HFFc6 (cell line): ENCODE results near the gene ADGRL4. TPM values are rescaled to one million over a fixed set of nuclear protein-coding genes. Genes with fewer than 3 reads are reported as not detected.
A peak's percentile ranks its signal among the peaks of the same experiment; 100 is the strongest.

ENCODE experiments used
- DNase-seq: peaks from one replicate; pipeline ENCODE4 v3.0.0-alpha.2; 2018
- H3K27ac Mint-ChIP-seq: 2 replicates; pipeline ENCODE4 v1.8.0; 2020; ENCODE audit warnings: mild to moderate bottlenecking, mixed read lengths
- H3K27me3 Mint-ChIP-seq: 2 replicates; pipeline ENCODE4 v1.8.0; 2021; ENCODE audit warnings: mild to moderate bottlenecking, moderate library complexity, mixed read lengths; ENCODE audit not compliant: insufficient read depth
- H3K36me3 Mint-ChIP-seq: 2 replicates; pipeline ENCODE4 v1.8.0; 2021; ENCODE audit warnings: low read depth, mixed read lengths
- H3K4me1 Mint-ChIP-seq: 2 replicates; pipeline ENCODE4 v1.8.0; 2020; ENCODE audit warnings: low read depth, mixed read lengths
- H3K4me3 Mint-ChIP-seq: 2 replicates; pipeline ENCODE4 v1.8.0; 2020; ENCODE audit warnings: mild to moderate bottlenecking, moderate library complexity, mixed read lengths
- H3K9me3 Mint-ChIP-seq: 2 replicates; pipeline ENCODE4 v1.8.0; 2020; ENCODE audit warnings: mild to moderate bottlenecking, mixed read lengths
- total RNA-seq, 6 experiments: library from RNA; stranded (reverse); fragmentation: NEBNext Ultra II Directional; extraction: Animal tissue kit (Norgen Biotek cat#: 25700); gene quantifications; 2 replicates in 1 of 6; 3 replicates in 5 of 6; pipeline ENCODE4 v1.2.3, GENCODE V29; 2021
- TF ChIP-seq, protein P1 (sequence below): fragments of 200-600 bp; sonication (generic); IDR thresholded peaks from 2 replicates; pipeline ENCODE4 v1.5.0; 2021; ENCODE audit warnings: antibody characterized with exemption, mild to moderate bottlenecking

Gene ADGRL4
- total RNA-seq, 6 experiments from 2014 or later = 11.8 to 24.7 (median 16.1) TPM

DNA sequence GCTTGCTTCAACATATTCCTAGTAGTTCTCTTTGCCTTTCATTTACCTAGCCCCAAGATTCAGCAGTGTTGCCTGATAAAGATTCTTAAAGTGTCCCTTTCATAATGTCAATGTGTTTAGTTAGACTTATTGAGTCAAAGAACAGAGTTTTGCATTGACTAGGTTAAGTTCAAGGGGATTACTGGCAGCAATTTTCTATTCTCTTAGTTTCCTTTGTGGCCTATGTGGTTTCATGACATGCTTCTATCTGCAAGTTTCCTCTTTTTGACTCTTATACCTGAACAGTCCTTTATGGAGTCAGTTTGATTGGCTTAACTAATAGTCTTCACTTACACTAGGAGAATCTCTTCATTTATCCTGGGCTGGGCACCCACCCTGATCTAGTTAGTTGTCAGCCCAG lies 151.3 kb downstream of the ADGRL4 start:
- Mint-ChIP-seq H3K27ac (no peak overlapping the region), H3K9me3 (peaks cover 4% of the 10 kb centered on the region; the same call in 1 of the 2 replicates), H3K4me1 (no peaks in the 10 kb centered on the region), H3K36me3 (no peaks in the 10 kb centered on the region), H3K27me3 (no peaks in the 10 kb centered on the region; the same call in 1 of the 2 replicates), H3K4me3 (no peak overlapping the region)
- DNase-seq = no peak
- TF ChIP-seq, protein P1, sequence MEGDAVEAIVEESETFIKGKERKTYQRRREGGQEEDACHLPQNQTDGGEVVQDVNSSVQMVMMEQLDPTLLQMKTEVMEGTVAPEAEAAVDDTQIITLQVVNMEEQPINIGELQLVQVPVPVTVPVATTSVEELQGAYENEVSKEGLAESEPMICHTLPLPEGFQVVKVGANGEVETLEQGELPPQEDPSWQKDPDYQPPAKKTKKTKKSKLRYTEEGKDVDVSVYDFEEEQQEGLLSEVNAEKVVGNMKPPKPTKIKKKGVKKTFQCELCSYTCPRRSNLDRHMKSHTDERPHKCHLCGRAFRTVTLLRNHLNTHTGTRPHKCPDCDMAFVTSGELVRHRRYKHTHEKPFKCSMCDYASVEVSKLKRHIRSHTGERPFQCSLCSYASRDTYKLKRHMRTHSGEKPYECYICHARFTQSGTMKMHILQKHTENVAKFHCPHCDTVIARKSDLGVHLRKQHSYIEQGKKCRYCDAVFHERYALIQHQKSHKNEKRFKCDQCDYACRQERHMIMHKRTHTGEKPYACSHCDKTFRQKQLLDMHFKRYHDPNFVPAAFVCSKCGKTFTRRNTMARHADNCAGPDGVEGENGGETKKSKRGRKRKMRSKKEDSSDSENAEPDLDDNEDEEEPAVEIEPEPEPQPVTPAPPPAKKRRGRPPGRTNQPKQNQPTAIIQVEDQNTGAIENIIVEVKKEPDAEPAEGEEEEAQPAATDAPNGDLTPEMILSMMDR = no peak

GRCh38 chr1:78854556-78854955 lies 152.0 kb downstream of the ADGRL4 start:
- no peak for DNase-seq

DNA sequence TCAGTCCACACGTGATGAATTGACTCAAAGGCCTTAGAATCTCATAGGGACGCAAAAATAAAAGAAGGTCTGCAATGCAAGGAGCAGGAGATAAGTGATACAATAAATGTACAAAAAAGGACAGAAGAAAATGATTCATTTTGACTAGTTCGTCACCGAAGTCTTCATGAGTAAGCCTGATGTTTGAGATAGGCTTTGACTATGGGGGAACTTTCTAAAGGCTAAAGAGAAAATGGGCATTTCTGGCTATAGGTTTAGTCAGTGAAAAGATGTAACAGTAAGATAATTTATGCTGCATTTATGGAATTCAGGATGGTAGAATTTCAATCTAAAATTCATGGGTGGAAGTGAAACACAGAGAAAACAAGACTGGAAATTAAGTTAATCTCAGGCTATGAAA lies 163.0 kb downstream of the ADGRL4 start:
- TF ChIP-seq, protein P1 = no peak
- no peaks in the 10 kb centered on the region; the same call in 1 of the 2 replicates for H3K36me3 Mint-ChIP-seq
- H3K27ac Mint-ChIP-seq = peak overlapping the region; percentile 71
- H3K27me3 Mint-ChIP-seq = no peaks in the 10 kb centered on the region
- H3K4me3 Mint-ChIP-seq = peak overlapping the region; percentile 77
- H3K4me1 Mint-ChIP-seq = peaks cover 58% of the 10 kb centered on the region
- H3K9me3 Mint-ChIP-seq = peaks cover 4% of the 10 kb centered on the region; the same call in 1 of the 2 replicates
- DNase-seq = peak; percentile 57

More at GRCh38 chr1:78854556-78854955, 152.0 kb downstream of the ADGRL4 start:
- TF ChIP-seq, protein P1 = no peak
- H3K9me3 Mint-ChIP-seq = peaks cover 4% of the 10 kb centered on the region; the same call in 1 of the 2 replicates
- H3K4me1 Mint-ChIP-seq = no peaks in the 10 kb centered on the region
- H3K27ac Mint-ChIP-seq = no peak overlapping the region
- no peaks in the 10 kb centered on the region for H3K36me3 Mint-ChIP-seq
- no peaks in the 10 kb centered on the region; the same call in 1 of the 2 replicates for H3K27me3 Mint-ChIP-seq
- no peak overlapping the region for H3K4me3 Mint-ChIP-seq

DNA sequence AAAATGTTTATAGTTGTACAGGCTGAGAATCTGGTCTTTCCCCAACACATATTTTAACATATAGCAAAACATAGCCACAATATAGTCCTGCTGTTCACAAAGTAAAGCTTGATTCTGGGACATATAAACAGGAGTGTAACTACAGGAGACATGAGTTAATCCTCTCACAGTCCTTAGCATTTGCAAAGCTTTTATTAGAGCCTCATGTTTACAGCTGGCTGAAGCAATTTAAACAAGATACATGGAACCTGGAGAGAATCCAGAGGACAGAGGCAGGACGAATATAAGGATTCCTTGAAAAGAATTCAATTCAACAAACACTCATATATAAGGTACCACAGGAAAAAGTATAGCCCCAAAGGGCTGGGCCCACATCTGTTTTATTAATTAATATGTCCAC lies 163.4 kb downstream of the ADGRL4 start:
- DNase-seq = peak; percentile 7
- Mint-ChIP-seq H3K9me3 (peaks cover 4% of the 10 kb centered on the region; the same call in 1 of the 2 replicates), H3K36me3 (no peaks in the 10 kb centered on the region; the same call in 1 of the 2 replicates), H3K4me3 (peak overlapping the region; percentile 77), H3K27me3 (no peaks in the 10 kb centered on the region), H3K27ac (peak overlapping the region; percentile 71), H3K4me1 (peaks cover 58% of the 10 kb centered on the region)
- TF ChIP-seq, protein P1 = no peak

DNA sequence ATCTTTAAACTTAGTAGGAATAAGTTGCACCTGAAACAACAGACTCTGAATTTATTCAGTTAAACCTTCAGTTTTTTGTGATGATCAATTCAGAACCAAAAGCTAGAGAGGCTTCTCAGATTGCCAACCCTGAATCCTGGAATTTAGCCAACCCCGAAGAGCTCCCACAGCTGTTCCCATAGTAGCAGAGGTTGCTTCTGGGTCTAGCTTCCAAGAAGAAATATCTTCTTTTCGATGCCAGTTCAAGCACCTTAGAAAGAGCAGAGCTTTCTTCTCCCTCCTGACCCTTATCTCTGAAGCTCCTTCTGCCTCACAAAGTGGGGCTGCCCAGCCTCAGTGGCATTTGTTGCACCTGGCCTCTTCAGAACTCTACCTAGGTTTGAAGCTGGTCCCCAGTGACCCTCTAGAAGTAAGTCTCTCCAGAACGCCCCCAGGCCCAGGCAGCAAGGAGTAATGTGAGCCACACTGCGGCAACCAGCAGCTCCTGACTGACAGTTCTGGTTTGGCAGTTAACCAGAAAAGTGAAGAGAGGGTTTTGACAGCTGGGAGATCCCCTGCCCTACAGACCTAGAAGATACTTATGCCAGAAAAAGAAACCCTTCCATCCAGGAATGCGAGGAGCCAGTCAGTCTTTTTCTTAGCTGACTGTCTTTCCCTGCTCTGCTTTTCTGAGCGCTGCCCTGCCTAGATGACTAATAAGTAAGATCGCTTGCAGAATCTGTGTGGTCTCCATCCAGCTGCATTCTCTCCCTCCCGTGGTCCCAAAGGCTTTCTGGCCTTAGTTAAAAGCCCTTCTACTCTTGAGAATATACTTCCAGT lies 165.9 kb downstream of the ADGRL4 start:
- peaks cover 77% of the 10 kb centered on the region for H3K4me1 Mint-ChIP-seq
- TF ChIP-seq, protein P1 = no peak
- H3K27me3 Mint-ChIP-seq = no peaks in the 10 kb centered on the region
- no peaks in the 10 kb centered on the region; the same call in 1 of the 2 replicates for H3K36me3 Mint-ChIP-seq
- H3K27ac Mint-ChIP-seq = peak overlapping the region; percentile 81
- H3K9me3 Mint-ChIP-seq = peaks cover 4% of the 10 kb centered on the region; the same call in 1 of the 2 replicates
- peak; percentile 58 for DNase-seq
- H3K4me3 Mint-ChIP-seq = peak overlapping the region; percentile 81
